IMR-90 (cell line): ENCODE data around the gene ADISSP.

Source experiments
- CTCF ChIP-seq: conservative IDR thresholded peaks from 2 replicates; pipeline ENCODE4 v1.5.1; 2012; ENCODE audit warnings: mild to moderate bottlenecking, low read depth, low read length, improper control_type of control experiment
- SMC3 ChIP-seq: fragments of 150-350 bp; IDR thresholded peaks from 2 replicates; pipeline ENCODE4 v1.6.1; 2016; ENCODE audit warnings: low read depth, mild to moderate bottlenecking, antibody characterized with exemption, low read length, moderate library complexity
- USF2 ChIP-seq: fragments of 150-350 bp; IDR thresholded peaks from 2 replicates; pipeline ENCODE4 v1.6.1; 2017; ENCODE audit warnings: mild to moderate bottlenecking, antibody characterized with exemption, low read length, low read depth

GRCh38 chr20:3729378-3729777 lies 38.2 kb downstream of the ADISSP start:
- no peak for TF ChIP-seq USF2
- TF ChIP-seq CTCF: no peak
- TF ChIP-seq SMC3: no peak
